NCI-H2227 (cell line): Measurements from ENCODE around the gene DLG2.

Experiments used
- DNase-seq: peaks from one replicate; lab custom pipeline; 2025; ENCODE audit not compliant: unreplicated experiment; lab: John Stamatoyannopoulos, UW

DLG2 gene

GRCh38 chr11:83680321-83680720, 1946.8 kb downstream of the DLG2 start:
- no peak for DNase-seq

GRCh38 chr11:83678831-83679584, 1948.1 kb downstream of the DLG2 start:
- DNase-seq, result no peak

GRCh38 chr11:83677730-83678129, 1949.4 kb downstream of the DLG2 start:
- no peak for DNase-seq

GRCh38 chr11:83676056-83676601, 1951.0 kb downstream of the DLG2 start:
- no peak for DNase-seq

- no peak for DNase-seq
These were observed 1952.8 kb downstream of the DLG2 start for GRCh38 chr11:83674102-83674896.

GRCh38 chr11:83671289-83671688, 1955.9 kb downstream of the DLG2 start:
- DNase-seq, result no peak

GRCh38 chr11:83666149-83666548, 1961.0 kb downstream of the DLG2 start:
- DNase-seq, result no peak

- no peak for DNase-seq
These were observed 1963.2 kb downstream of the DLG2 start for GRCh38 chr11:83663988-83664387.

GRCh38 chr11:83663446-83663845, 1963.7 kb downstream of the DLG2 start:
- no peak for DNase-seq

GRCh38 chr11:83662494-83662893, 1964.7 kb downstream of the DLG2 start:
- DNase-seq, result no peak

- DNase-seq, result no peak
These were observed 1965.4 kb downstream of the DLG2 start for GRCh38 chr11:83661491-83662350.

GRCh38 chr11:83659466-83659865, 1967.7 kb downstream of the DLG2 start:
- no peak for DNase-seq

- DNase-seq, result no peak
These were observed 1970.3 kb downstream of the DLG2 start for GRCh38 chr11:83656796-83657330.

- DNase-seq, result no peak
These were observed 1971.2 kb downstream of the DLG2 start for GRCh38 chr11:83655976-83656375.

GRCh38 chr11:83649528-83649855, 1977.7 kb downstream of the DLG2 start:
- no peak for DNase-seq

- DNase-seq, result no peak
These were observed 1978.3 kb downstream of the DLG2 start for GRCh38 chr11:83648610-83649527.

GRCh38 chr11:83645561-83645960, 1981.6 kb downstream of the DLG2 start:
- DNase-seq, result no peak

- DNase-seq, result no peak
These were observed 1984.0 kb downstream of the DLG2 start for GRCh38 chr11:83643115-83643514.

- DNase-seq, result no peak
These were observed 1984.6 kb downstream of the DLG2 start for GRCh38 chr11:83642500-83642899.

GRCh38 chr11:83641511-83641910, 1985.6 kb downstream of the DLG2 start:
- peak; percentile 5 for DNase-seq
